Mesenchymal stem cell (in vitro differentiated cells and primary cell): ENCODE measurements around the gene KRT6C.
"Not testable (repeated sequence)": the region's sequence is repeated elsewhere in the genome, so short reads cannot be mapped to it uniquely, and the experiment has no call there.

Experiments used
- DNase-seq: peaks from one replicate; pipeline ENCODE4 v3.0.0-alpha.2; 2013
- H2AFZ ChIP-seq: one replicate; pipeline ENCODE4 v1.6.1; 2013; ENCODE audit warnings: low read depth, mild to moderate bottlenecking, control low read depth, inconsistent platforms, low read length, moderate library complexity
- H2AK5ac ChIP-seq: 2 replicates; pipeline ENCODE4 v1.6.1; 2013; ENCODE audit warnings: low read length, moderate library complexity, mild to moderate bottlenecking, inconsistent platforms; ENCODE audit not compliant: severe bottlenecking
- H2BK120ac ChIP-seq: one replicate; pipeline ENCODE4 v1.6.1; 2013; ENCODE audit warnings: low read depth, mild to moderate bottlenecking, inconsistent platforms, low read length, moderate library complexity
- H2BK12ac ChIP-seq, 2 experiments: one replicate each; pipeline ENCODE4 v1.6.1; 2013; ENCODE audit warnings: inconsistent platforms in 2 of 2, low read length in 2 of 2, mild to moderate bottlenecking in 2 of 2, moderate library complexity in 2 of 2, control low read depth in 1 of 2
- H2BK15ac ChIP-seq: one replicate; pipeline ENCODE4 v1.6.1; 2013; ENCODE audit warnings: mild to moderate bottlenecking, low read depth, inconsistent platforms; ENCODE audit not compliant: poor library complexity, severe bottlenecking
- H2BK5ac ChIP-seq: 2 replicates; pipeline ENCODE4 v1.6.1; 2013; ENCODE audit warnings: low read depth, mild to moderate bottlenecking, low read length, control low read depth, inconsistent platforms; ENCODE audit not compliant: poor library complexity, severe bottlenecking
- H3K14ac ChIP-seq, 2 experiments: one replicate each; pipeline ENCODE4 v1.6.1; 2013; ENCODE audit warnings: inconsistent platforms in 2 of 2, low read length in 2 of 2, control low read depth in 1 of 2, mild to moderate bottlenecking in 1 of 2, moderate library complexity in 1 of 2
- H3K18ac ChIP-seq, 2 experiments: one replicate each; pipeline ENCODE4 v1.6.1; 2013; ENCODE audit warnings: inconsistent platforms in 2 of 2, low read length in 2 of 2, control low read depth in 1 of 2, low read depth in 1 of 2, mild to moderate bottlenecking in 1 of 2
- H3K23ac ChIP-seq, 2 experiments: one replicate each; pipeline ENCODE4 v1.6.1; 2013; ENCODE audit warnings: inconsistent platforms in 2 of 2, low read length in 2 of 2, mild to moderate bottlenecking in 2 of 2, moderate library complexity in 2 of 2, control low read depth in 1 of 2
- H3K27ac ChIP-seq: 2 replicates; pipeline ENCODE4 v1.5.1; 2013; ENCODE audit warnings: mild to moderate bottlenecking, moderate library complexity, low read length, control low read depth, inconsistent platforms; ENCODE audit not compliant: poor library complexity, severe bottlenecking
- H3K27me3 ChIP-seq, 2 experiments: 2 replicates each; pipeline versions ENCODE4 v1.6.1 to v1.7.0; 2013; ENCODE audit warnings: low read length in 2 of 2, mild to moderate bottlenecking in 2 of 2, moderate library complexity in 2 of 2, control low read depth in 1 of 2, inconsistent platforms in 1 of 2; ENCODE audit not compliant: control insufficient read depth in 1 of 2, insufficient read depth in 1 of 2
- H3K36me3 ChIP-seq, 2 experiments: 2 replicates each; pipeline versions ENCODE4 v1.6.1 to v1.7.0; 2013; ENCODE audit warnings: low read length in 2 of 2, control low read depth in 1 of 2, inconsistent platforms in 1 of 2, low read depth in 1 of 2, mild to moderate bottlenecking in 1 of 2; ENCODE audit not compliant: insufficient read depth in 2 of 2, control insufficient read depth in 1 of 2
- H3K4ac ChIP-seq, 2 experiments: one replicate each; pipeline ENCODE4 v1.6.1; 2013; ENCODE audit warnings: inconsistent platforms in 2 of 2, low read length in 2 of 2, mild to moderate bottlenecking in 2 of 2, moderate library complexity in 2 of 2, control low read depth in 1 of 2, low read depth in 1 of 2
- H3K4me1 ChIP-seq: 2 replicates; pipeline ENCODE4 v1.6.1; 2013; ENCODE audit warnings: low read depth, low read length, control low read depth; ENCODE audit not compliant: control insufficient read depth, insufficient read depth
- H3K4me2 ChIP-seq: 2 replicates; pipeline ENCODE4 v1.6.1; 2013; ENCODE audit warnings: low read length, mild to moderate bottlenecking, inconsistent platforms; ENCODE audit not compliant: poor library complexity, severe bottlenecking
- H3K4me3 ChIP-seq, 2 experiments: 2 replicates each; pipeline versions ENCODE4 v1.5.1 to v1.7.0; 2013; ENCODE audit warnings: low read length in 2 of 2, mild to moderate bottlenecking in 2 of 2, control low read depth in 1 of 2, low read depth in 1 of 2; ENCODE audit not compliant: insufficient read depth in 1 of 2
- H3K79me1 ChIP-seq: replicated peaks from 2 replicates; pipeline ENCODE4 v1.6.1; 2013; ENCODE audit warnings: mild to moderate bottlenecking, control low read depth, low read length, inconsistent platforms; ENCODE audit not compliant: poor library complexity, severe bottlenecking
- H3K9ac ChIP-seq: 2 replicates; pipeline ENCODE4 v1.7.0; 2013; ENCODE audit warnings: mild to moderate bottlenecking, low read length, moderate library complexity
- H3K9me3 ChIP-seq: 2 replicates; pipeline ENCODE4 v1.7.0; 2013; ENCODE audit warnings: mild to moderate bottlenecking, low read length; ENCODE audit not compliant: control insufficient read depth
- H4K8ac ChIP-seq: one replicate; pipeline ENCODE4 v1.6.1; 2013; ENCODE audit warnings: inconsistent platforms, mild to moderate bottlenecking, low read length, moderate library complexity
- H4K91ac ChIP-seq: one replicate; pipeline ENCODE4 v1.6.1; 2013; ENCODE audit warnings: mild to moderate bottlenecking, low read length, inconsistent platforms
- WGBS: methylation state at CpG from one replicate; pipeline ENCODE4 v1.1.7; 2013; ENCODE audit warnings: mixed read lengths; 5-methylcytosine and 5-hydroxymethylcytosine counted together

KRT6C gene

DNA sequence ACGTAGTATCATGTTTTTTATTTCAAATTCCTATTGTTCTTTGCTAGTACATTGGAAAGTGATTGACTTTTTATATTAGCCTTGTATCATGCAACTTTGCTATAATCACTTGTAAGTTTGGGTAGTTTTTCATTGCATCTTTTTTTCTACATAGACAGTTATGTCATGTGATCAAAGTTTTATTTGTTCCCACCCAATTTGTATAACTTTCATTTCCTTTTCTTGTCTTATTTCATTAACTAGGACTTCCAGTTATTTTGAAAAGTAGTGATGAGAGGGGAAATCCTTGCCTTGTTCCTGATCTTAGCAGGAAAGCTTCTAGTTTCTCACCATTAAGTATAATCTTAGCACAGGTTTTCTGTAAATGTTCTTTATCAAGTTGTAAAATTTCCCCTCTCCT is 29.3 kb upstream of the KRT6C start:
- WGBS, result no CpG with 5 or more reads among the region's 1 CpG
- Histone ChIP-seq H2BK12ac (no peak overlapping the region), H2BK5ac (no peak overlapping the region), H3K23ac (no peak overlapping the region), H3K9ac (no peak overlapping the region), H3K27ac (no peak overlapping the region), H3K4me2 (no peak overlapping the region), H2BK15ac (no peak overlapping the region), H3K27me3 (peaks cover under 1 to 42% of the 10 kb centered on the region in 2 experiments), H2BK120ac (no peak overlapping the region), H4K91ac (no peak overlapping the region), H3K9me3 (no peaks in the 10 kb centered on the region), H3K4me1 (no peaks in the 10 kb centered on the region), H2AK5ac (no peak overlapping the region), H3K4me3 (no peak overlapping the region), H3K36me3 (no peaks in the 10 kb centered on the region), H3K4ac (no peak overlapping the region), H3K18ac (no peak overlapping the region), H3K14ac (no peak overlapping the region), H4K8ac (no peak overlapping the region), H3K79me1 (no peaks in the 10 kb centered on the region), H2AFZ (no peak overlapping the region)
- DNase-seq, result no peak

- Histone ChIP-seq H3K23ac (no peak overlapping the region), H4K8ac (no peak overlapping the region), H3K9me3 (no peaks in the 10 kb centered on the region), H2AFZ (no peak overlapping the region), H3K79me1 (no peaks in the 10 kb centered on the region), H4K91ac (no peak overlapping the region), H3K36me3 (no peaks in the 10 kb centered on the region), H2BK12ac (no peak overlapping the region), H2BK15ac (no peak overlapping the region), H3K14ac (no peak overlapping the region), H3K27me3 (peaks cover 5 to 35% of the 10 kb centered on the region in 2 experiments), H3K18ac (no peak overlapping the region), H3K4me2 (no peak overlapping the region), H3K4me3 (no peak overlapping the region), H3K4me1 (no peaks in the 10 kb centered on the region), H3K27ac (no peak overlapping the region), H3K9ac (no peak overlapping the region), H3K4ac (no peak overlapping the region), H2BK120ac (no peak overlapping the region), H2BK5ac (no peak overlapping the region), H2AK5ac (no peak overlapping the region)
- DNase-seq, result no peak
- WGBS, result 90% methylated on average over 6 of the region's 7 CpGs
These were observed 27.9 kb upstream of the KRT6C start for GRCh38 chr12:52501490-52501889.

DNA sequence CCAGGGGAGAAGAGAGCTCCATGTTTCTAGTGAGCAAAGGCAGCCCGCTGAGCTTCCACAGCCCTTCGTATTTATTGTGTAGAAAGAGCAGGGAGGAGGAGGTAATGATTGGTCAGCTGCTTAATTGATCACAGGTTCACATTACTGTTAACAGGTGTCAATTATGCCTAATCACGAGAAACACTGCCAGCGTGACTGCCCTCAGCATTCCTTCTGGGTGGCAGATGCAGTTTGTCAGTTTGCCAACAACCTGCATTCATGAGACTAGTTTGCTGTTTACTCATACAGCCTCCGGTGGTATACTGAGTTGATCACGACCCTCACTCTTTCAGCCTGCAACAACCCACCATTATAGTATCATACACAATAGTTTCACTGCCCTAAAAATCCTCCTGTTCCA is 27.0 kb upstream of the KRT6C start:
- H4K91ac ChIP-seq, H3K36me3 ChIP-seq, H3K9me3 ChIP-seq, H2BK15ac ChIP-seq, H4K8ac ChIP-seq, H3K79me1 ChIP-seq, H3K14ac ChIP-seq, H3K4me1 ChIP-seq, H3K4ac ChIP-seq, H3K9ac ChIP-seq, H2AFZ ChIP-seq, H3K4me2 ChIP-seq, H2AK5ac ChIP-seq, H3K4me3 ChIP-seq, DNase-seq, H2BK5ac ChIP-seq, H3K18ac ChIP-seq, H2BK12ac ChIP-seq, H2BK120ac ChIP-seq, H3K23ac ChIP-seq, H3K27ac ChIP-seq: not testable (repeated sequence)
- H3K27me3 ChIP-seq, result peaks cover 5 to 27% of the 10 kb centered on the region in 2 experiments
- 83% methylated on average over 6 of the region's 6 CpGs for WGBS

GRCh38 chr12:52499806-52500560 is 26.4 kb upstream of the KRT6C start:
- Histone ChIP-seq H3K23ac (no peak overlapping the region), H3K79me1 (no peaks in the 10 kb centered on the region), H3K27ac (no peak overlapping the region), H3K14ac (no peak overlapping the region), H2BK15ac (no peak overlapping the region), H3K27me3 (peaks cover 5 to 26% of the 10 kb centered on the region in 2 experiments), H3K4ac (no peak overlapping the region), H2AK5ac (no peak overlapping the region), H2BK5ac (no peak overlapping the region), H3K4me2 (no peak overlapping the region), H3K4me3 (no peak overlapping the region), H4K8ac (no peak overlapping the region), H2AFZ (no peak overlapping the region), H3K9ac (no peak overlapping the region), H3K18ac (no peak overlapping the region), H2BK120ac (no peak overlapping the region), H2BK12ac (no peak overlapping the region), H3K36me3 (no peaks in the 10 kb centered on the region), H3K4me1 (peaks cover 2% of the 10 kb centered on the region), H3K9me3 (no peaks in the 10 kb centered on the region), H4K91ac (no peak overlapping the region)
- WGBS, result 79% methylated on average over 5 of the region's 5 CpGs
- DNase-seq, result no peak
